SK-N-SH treated with all-trans-retinoic acid at 6 μM for 48 hours (cell line): ENCODE results near the gene HELZ2.

Source experiments
- ATAC-seq: fragments of 200-7000 bp; cut with Tn5 transposase; 3 replicates; pipeline ENCODE4 v1.9.1; 2020; ENCODE audit warnings: mild to moderate bottlenecking, moderate library complexity
- ARNTL ChIP-seq: fragments of 450-650 bp; formaldehyde crosslinking; IDR thresholded peaks from 2 replicates; pipeline ENCODE4 v1.5.0; 2020; ENCODE audit warnings: low read depth, mild to moderate bottlenecking, moderate library complexity, borderline replicate concordance
- BACH2 ChIP-seq: fragments of 250-450 bp; sonication (Bioruptor Pico); IDR thresholded peaks from 2 replicates; pipeline ENCODE4 v1.9.0; 2021; ENCODE audit warnings: mild to moderate bottlenecking, borderline replicate concordance
- CREB5 ChIP-seq: fragments of 250-450 bp; sonication (Bioruptor Pico); IDR thresholded peaks from 2 replicates; pipeline ENCODE4 v1.5.1; 2020; ENCODE audit warnings: low read depth, mild to moderate bottlenecking, moderate library complexity
- CSDC2 ChIP-seq: fragments of 250-450 bp; sonication (Bioruptor Pico); IDR thresholded peaks from 2 replicates; pipeline ENCODE4 v1.5.0; 2020; ENCODE audit warnings: mild to moderate bottlenecking, moderate library complexity
- CSRNP3 ChIP-seq: fragments of 250-450 bp; sonication (Bioruptor Pico); IDR thresholded peaks from 2 replicates; pipeline ENCODE4 v1.5.1; 2021; ENCODE audit warnings: mild to moderate bottlenecking, moderate library complexity
- ESRRG ChIP-seq: fragments of 250-450 bp; sonication (Bioruptor Pico); IDR thresholded peaks from 2 replicates; pipeline ENCODE4 v1.6.1; 2021; ENCODE audit warnings: mild to moderate bottlenecking
- GLIS3 ChIP-seq: fragments of 250-450 bp; sonication (Bioruptor Pico); IDR thresholded peaks from 2 replicates; pipeline ENCODE4 v1.5.0; 2020; ENCODE audit warnings: mild to moderate bottlenecking, moderate library complexity
- ISL1 ChIP-seq: fragments of 250-450 bp; sonication (Bioruptor Pico); IDR thresholded peaks from 2 replicates; pipeline ENCODE4 v2.1.2; 2022; ENCODE audit warnings: mild to moderate bottlenecking, moderate library complexity
- OSR1 ChIP-seq: fragments of 250-450 bp; sonication (Bioruptor Pico); IDR thresholded peaks from 2 replicates; pipeline ENCODE4 v1.8.0; 2022; ENCODE audit warnings: moderate library complexity, mild to moderate bottlenecking, inconsistent platforms
- PATZ1 ChIP-seq: fragments of 250-450 bp; sonication (Bioruptor Pico); IDR thresholded peaks from 2 replicates; pipeline ENCODE4 v1.8.0; 2020; ENCODE audit warnings: mild to moderate bottlenecking, moderate library complexity, borderline replicate concordance
- POU6F1 ChIP-seq: fragments of 250-450 bp; sonication (Bioruptor Pico); IDR thresholded peaks from 2 replicates; pipeline ENCODE4 v1.8.0; 2021; ENCODE audit warnings: low read depth, mild to moderate bottlenecking, moderate library complexity, borderline replicate concordance
- PPARA ChIP-seq: fragments of 250-450 bp; sonication (Bioruptor Pico); IDR thresholded peaks from 2 replicates; pipeline ENCODE4 v1.5.0; 2020; ENCODE audit warnings: mild to moderate bottlenecking, borderline replicate concordance
- RARB ChIP-seq: fragments of 250-450 bp; sonication (Bioruptor Pico); IDR thresholded peaks from 2 replicates; pipeline ENCODE4 v1.8.0; 2021; ENCODE audit warnings: mild to moderate bottlenecking, moderate library complexity
- SNAI2 ChIP-seq: fragments of 250-450 bp; sonication (Bioruptor Pico); IDR thresholded peaks from 2 replicates; pipeline ENCODE4 v1.5.0; 2020; ENCODE audit warnings: mild to moderate bottlenecking, moderate library complexity
- TOX ChIP-seq: fragments of 250-450 bp; sonication (Bioruptor Pico); IDR thresholded peaks from 2 replicates; pipeline ENCODE4 v1.8.0; 2021; ENCODE audit warnings: mild to moderate bottlenecking, moderate library complexity, borderline replicate concordance
- TSHZ2 ChIP-seq: fragments of 250-450 bp; sonication (Bioruptor Pico); IDR thresholded peaks from 2 replicates; pipeline ENCODE4 v1.5.0; 2020; ENCODE audit warnings: mild to moderate bottlenecking, moderate library complexity
- ZC3H10 ChIP-seq: fragments of 250-450 bp; sonication (Bioruptor Pico); IDR thresholded peaks from 2 replicates; pipeline ENCODE4 v1.5.1; 2021; ENCODE audit warnings: mild to moderate bottlenecking, moderate library complexity
- ZFP3 ChIP-seq: fragments of 250-450 bp; sonication (Bioruptor Pico); IDR thresholded peaks from 2 replicates; pipeline ENCODE4 v1.5.0; 2020; ENCODE audit warnings: mild to moderate bottlenecking, moderate library complexity
- ZFP30 ChIP-seq: fragments of 450-650 bp; formaldehyde crosslinking; IDR thresholded peaks from 2 replicates; pipeline ENCODE4 v1.5.0; 2022; ENCODE audit warnings: mild to moderate bottlenecking, moderate library complexity
- ZNF565 ChIP-seq: fragments of 450-650 bp; formaldehyde crosslinking; conservative IDR thresholded peaks from 2 replicates; pipeline ENCODE4 v1.5.0; 2020; ENCODE audit warnings: low read depth, mild to moderate bottlenecking, moderate library complexity
- ZNF70 ChIP-seq: fragments of 450-650 bp; formaldehyde crosslinking; IDR thresholded peaks from 2 replicates; pipeline ENCODE4 v1.5.0; 2020; ENCODE audit warnings: mild to moderate bottlenecking, moderate library complexity
- ZNF8 ChIP-seq: fragments of 450-650 bp; formaldehyde crosslinking; IDR thresholded peaks from 2 replicates; pipeline ENCODE4 v1.5.0; 2020; ENCODE audit warnings: mild to moderate bottlenecking, moderate library complexity

HELZ2 gene

GRCh38 chr20:63567386-63568169, 6.5 kb downstream of the HELZ2 start:
- TF ChIP-seq PATZ1 (CRISPR knock-in tag) (no peak), ZC3H10 (no peak), ZNF70 (CRISPR knock-in tag) (no peak), CREB5 (CRISPR knock-in tag) (no peak), PPARA (CRISPR knock-in tag) (no peak), BACH2 (no peak), ZNF565 (CRISPR knock-in tag) (no peak), ESRRG (CRISPR knock-in tag) (no peak), ISL1 (no peak), GLIS3 (CRISPR knock-in tag) (no peak), OSR1 (CRISPR knock-in tag) (no peak), CSRNP3 (no peak), ARNTL (CRISPR knock-in tag) (no peak), ZFP30 (no peak), RARB (CRISPR knock-in tag) (no peak)
- TF ChIP-seq, all 23 proteins: peak for 0
- no peak for ATAC-seq

- no peak for TF ChIP-seq CSDC2 (CRISPR knock-in tag)
- no peak for TF ChIP-seq OSR1 (CRISPR knock-in tag)
- TF ChIP-seq TSHZ2 (CRISPR knock-in tag): no peak
- no peak for TF ChIP-seq ARNTL (CRISPR knock-in tag)
- TF ChIP-seq CREB5 (CRISPR knock-in tag): no peak
- no peak for TF ChIP-seq PATZ1 (CRISPR knock-in tag)
- no peak for TF ChIP-seq ESRRG (CRISPR knock-in tag)
- no peak for TF ChIP-seq ISL1
- TF ChIP-seq ZFP3 (CRISPR knock-in tag): no peak
- TF ChIP-seq SNAI2 (CRISPR knock-in tag): no peak
- no peak for TF ChIP-seq PPARA (CRISPR knock-in tag)
- TF ChIP-seq ZFP30: no peak
- no peak for TF ChIP-seq TOX (CRISPR knock-in tag)
- no peak for TF ChIP-seq ZNF8 (CRISPR knock-in tag)
- no peak for TF ChIP-seq POU6F1 (CRISPR knock-in tag)
- TF ChIP-seq RARB (CRISPR knock-in tag): no peak
- no peak for TF ChIP-seq GLIS3 (CRISPR knock-in tag)
- TF ChIP-seq ZNF70 (CRISPR knock-in tag): no peak
- ATAC-seq: no peak
Measured at GRCh38 chr20:63567136-63567385, 7.0 kb downstream of the HELZ2 start.
